Neural cell (in vitro differentiated cells): ENCODE data around the gene R3HDML.

Experiments used
- CTCF ChIP-seq: fragments of 450-650 bp; IDR thresholded peaks from 2 replicates; pipeline ENCODE4 v1.5.1; 2014; ENCODE audit warnings: antibody characterized with exemption, mild to moderate bottlenecking, moderate library complexity; ENCODE audit not compliant: poor library complexity, severe bottlenecking
- EP300 ChIP-seq: fragments of 450-650 bp; conservative IDR thresholded peaks from 2 replicates; pipeline ENCODE4 v1.6.1; 2014; ENCODE audit warnings: antibody characterized with exemption, mild to moderate bottlenecking, moderate library complexity; ENCODE audit not compliant: poor library complexity, severe bottlenecking
- EZH2 ChIP-seq: fragments of 200-600, 300-800 bp; shearing (Covaris generic), sonication (generic); IDR thresholded peaks from 2 replicates; pipeline ENCODE4 v1.6.1; 2014; ENCODE audit warnings: antibody characterized with exemption, low read length, borderline replicate concordance, mild to moderate bottlenecking; ENCODE audit not compliant: insufficient read depth, poor library complexity, severe bottlenecking
- MXI1 ChIP-seq: fragments of 450-650 bp; conservative IDR thresholded peaks from 2 replicates; pipeline ENCODE4 v1.6.1; 2014; ENCODE audit warnings: antibody characterized with exemption, mild to moderate bottlenecking; ENCODE audit not compliant: poor library complexity, severe bottlenecking
- POLR2AphosphoS5 ChIP-seq: IDR thresholded peaks from 2 replicates; pipeline ENCODE4 v1.6.1; 2012
- RAD21 ChIP-seq: fragments of 450-650 bp; conservative IDR thresholded peaks from 2 replicates; pipeline ENCODE4 v1.6.1; 2014; ENCODE audit warnings: antibody characterized with exemption, mild to moderate bottlenecking, moderate library complexity
- TAF1 ChIP-seq: IDR thresholded peaks from 2 replicates; pipeline ENCODE4 v1.6.1; 2012; ENCODE audit warnings: low read depth

GRCh38 chr20:44326391-44327159 lies 10.3 kb upstream of the R3HDML start:
- TF ChIP-seq CTCF (no peak), RAD21 (no peak), MXI1 (no peak), POLR2AphosphoS5 (no peak), TAF1 (no peak), EZH2 (no peak), EP300 (no peak)
